ENCODE results near the gene CMTR1. TPM values are rescaled to one million over a fixed set of nuclear protein-coding genes. Genes with fewer than 3 reads are reported as not detected.

CMTR1 gene
- total RNA-seq, 1 experiment from 2014 or later = 24.5 TPM

DNA sequence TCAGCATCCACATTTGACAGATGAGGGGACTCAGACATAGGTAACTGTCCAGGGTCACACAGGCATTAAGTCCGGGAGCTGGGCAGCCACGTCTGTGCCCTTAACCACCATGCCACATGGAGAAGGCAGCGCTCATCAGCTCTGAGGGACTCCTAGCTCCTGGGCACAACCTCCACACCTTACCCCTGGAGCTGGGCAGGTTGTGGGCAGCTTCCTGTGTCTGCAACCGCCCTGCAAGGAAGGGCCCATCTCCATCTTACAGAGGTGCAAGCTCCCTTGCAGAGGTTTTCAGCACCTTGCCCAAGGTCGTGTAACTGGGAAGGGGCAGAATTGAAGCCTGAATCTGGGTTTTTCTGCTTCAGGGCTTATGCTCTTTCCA lies 58.8 kb downstream of the CMTR1 start:
- no TSS peak for BruUV-seq (replicated peaks)
- no peaks in the 10 kb centered on the region for H3K9me3 Mint-ChIP-seq (ENCODE audit: unreplicated experiment)
- H3K27me3 Mint-ChIP-seq (ENCODE audit: insufficient read depth, unreplicated experiment) = no peaks in the 10 kb centered on the region
- peaks cover 12% of the 10 kb centered on the region for H3K36me3 Mint-ChIP-seq (ENCODE audit: insufficient read depth, unreplicated experiment)
- ChIA-PET CTCF (interaction anchor here (0.5 to 2.2 kb wide), 3 partner anchors 115 to 631 kb away, joined by 3 to 8 read pairs (median 4); no protein-coding TSS in a partner anchor), POLR2A (no interaction called here)
- intact Hi-C loops (cut with micrococcal nuclease) = no loop called here
- H3K4me1 Mint-ChIP-seq (ENCODE audit: insufficient read depth, unreplicated experiment) = peaks cover 10% of the 10 kb centered on the region
- no peak overlapping the region for H3K4me3 Mint-ChIP-seq (ENCODE audit: unreplicated experiment)
- no peak for DNase-seq (ENCODE audit: unreplicated experiment)
- TF ChIP-seq, protein P1, sequence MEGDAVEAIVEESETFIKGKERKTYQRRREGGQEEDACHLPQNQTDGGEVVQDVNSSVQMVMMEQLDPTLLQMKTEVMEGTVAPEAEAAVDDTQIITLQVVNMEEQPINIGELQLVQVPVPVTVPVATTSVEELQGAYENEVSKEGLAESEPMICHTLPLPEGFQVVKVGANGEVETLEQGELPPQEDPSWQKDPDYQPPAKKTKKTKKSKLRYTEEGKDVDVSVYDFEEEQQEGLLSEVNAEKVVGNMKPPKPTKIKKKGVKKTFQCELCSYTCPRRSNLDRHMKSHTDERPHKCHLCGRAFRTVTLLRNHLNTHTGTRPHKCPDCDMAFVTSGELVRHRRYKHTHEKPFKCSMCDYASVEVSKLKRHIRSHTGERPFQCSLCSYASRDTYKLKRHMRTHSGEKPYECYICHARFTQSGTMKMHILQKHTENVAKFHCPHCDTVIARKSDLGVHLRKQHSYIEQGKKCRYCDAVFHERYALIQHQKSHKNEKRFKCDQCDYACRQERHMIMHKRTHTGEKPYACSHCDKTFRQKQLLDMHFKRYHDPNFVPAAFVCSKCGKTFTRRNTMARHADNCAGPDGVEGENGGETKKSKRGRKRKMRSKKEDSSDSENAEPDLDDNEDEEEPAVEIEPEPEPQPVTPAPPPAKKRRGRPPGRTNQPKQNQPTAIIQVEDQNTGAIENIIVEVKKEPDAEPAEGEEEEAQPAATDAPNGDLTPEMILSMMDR (IDR thresholded peaks at IDR 0.05; ENCODE audit: unreplicated experiment) = no peak
- H3K27ac Mint-ChIP-seq (ENCODE audit: low read depth, unreplicated experiment) = no peak overlapping the region

DNA sequence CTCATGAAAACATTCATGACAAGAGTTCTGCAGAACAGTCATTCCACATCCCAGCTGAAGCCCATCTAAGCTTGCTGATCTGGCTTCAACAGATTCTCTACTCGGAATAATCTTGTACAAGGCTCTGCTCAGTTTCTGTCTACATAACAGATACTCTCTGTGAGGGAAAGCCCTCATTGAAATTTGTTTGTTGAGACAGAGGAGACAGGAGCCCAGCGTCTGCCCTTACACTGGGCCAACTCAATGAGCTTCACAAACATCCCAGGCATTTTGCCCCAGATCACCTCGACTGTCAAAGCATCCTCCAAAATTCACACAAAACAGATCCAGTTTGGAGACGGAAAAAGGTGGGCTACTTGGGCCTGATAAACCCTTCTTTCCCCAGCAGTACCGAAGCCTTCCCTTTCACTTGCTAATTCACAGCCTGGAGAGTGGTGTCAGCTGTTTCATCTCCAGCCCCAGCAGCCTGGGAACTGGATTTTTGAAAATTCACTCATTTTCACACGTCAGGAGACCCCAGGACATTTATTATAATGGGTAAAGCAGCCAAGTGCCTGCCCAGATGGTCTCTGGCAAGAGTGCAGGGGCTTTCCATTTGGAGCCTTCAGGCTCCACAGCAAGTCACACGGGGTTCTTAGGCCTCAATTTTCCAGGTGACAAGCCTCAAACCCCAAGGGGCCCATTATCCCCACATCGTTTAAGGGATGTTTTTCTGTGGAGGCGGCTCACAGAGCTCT lies 59.4 kb downstream of the CMTR1 start:
- CTCF ChIA-PET = interaction anchor here (0.5 to 2.2 kb wide), 3 partner anchors 116 to 632 kb away, joined by 3 to 8 read pairs (median 4); no protein-coding TSS in a partner anchor
- Mint-ChIP-seq H3K27me3 (ENCODE audit: insufficient read depth, unreplicated experiment) (no peaks in the 10 kb centered on the region), H3K27ac (ENCODE audit: low read depth, unreplicated experiment) (no peak overlapping the region), H3K36me3 (ENCODE audit: insufficient read depth, unreplicated experiment) (peaks cover 12% of the 10 kb centered on the region), H3K9me3 (ENCODE audit: unreplicated experiment) (no peaks in the 10 kb centered on the region), H3K4me3 (ENCODE audit: unreplicated experiment) (no peak overlapping the region), H3K4me1 (ENCODE audit: insufficient read depth, unreplicated experiment) (peaks cover 10% of the 10 kb centered on the region)
- TF ChIP-seq, protein P1 (IDR thresholded peaks at IDR 0.05; ENCODE audit: unreplicated experiment) = no peak
- POLR2A ChIA-PET = no interaction called here
- BruUV-seq (replicated peaks) = no TSS peak
- intact Hi-C loops (cut with micrococcal nuclease) = no loop called here
- DNase-seq (ENCODE audit: unreplicated experiment) = no peak

DNA sequence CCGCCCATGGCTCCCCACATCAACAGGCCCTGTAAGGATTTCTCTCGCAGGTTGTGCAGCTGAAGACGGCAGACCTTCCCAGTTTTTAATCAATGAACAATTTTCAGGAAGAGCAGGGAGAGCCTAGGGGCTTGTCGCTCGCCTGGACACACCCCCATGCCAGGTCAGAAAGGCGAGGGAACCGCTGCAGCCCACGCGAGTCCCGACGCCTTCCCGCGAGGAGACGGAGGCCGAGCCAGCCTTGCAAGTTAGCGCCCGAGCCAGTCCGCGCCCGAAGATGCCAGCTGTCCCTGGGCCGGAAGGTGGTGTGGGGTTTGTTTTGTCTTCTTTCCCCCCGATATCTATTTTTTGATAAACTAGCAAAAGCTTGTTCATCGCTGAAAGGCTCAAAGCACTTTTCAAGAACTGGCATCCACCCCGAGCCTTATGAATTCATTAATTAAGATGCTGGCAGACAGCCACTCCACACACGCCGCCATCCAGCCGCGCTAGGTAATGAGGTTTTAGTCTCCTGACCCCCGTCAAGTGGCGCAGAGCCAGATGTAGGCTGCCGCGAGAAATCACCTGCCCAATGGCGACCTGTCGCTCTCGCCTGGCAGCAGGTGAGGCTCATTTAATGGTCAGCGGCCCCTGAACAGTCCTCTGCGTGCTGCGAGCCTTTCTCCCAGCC lies 60.1 kb downstream of the CMTR1 start:
- BruUV-seq (replicated peaks) = no TSS peak
- intact Hi-C loops (cut with micrococcal nuclease) = no loop called here
- TF ChIP-seq, protein P1 (IDR thresholded peaks at IDR 0.05; ENCODE audit: unreplicated experiment) = no peak
- Mint-ChIP-seq H3K4me1 (ENCODE audit: insufficient read depth, unreplicated experiment) (peaks cover 6% of the 10 kb centered on the region), H3K9me3 (ENCODE audit: unreplicated experiment) (no peaks in the 10 kb centered on the region), H3K36me3 (ENCODE audit: insufficient read depth, unreplicated experiment) (peaks cover 8% of the 10 kb centered on the region), H3K27ac (ENCODE audit: low read depth, unreplicated experiment) (no peak overlapping the region), H3K27me3 (ENCODE audit: insufficient read depth, unreplicated experiment) (no peaks in the 10 kb centered on the region), H3K4me3 (ENCODE audit: unreplicated experiment) (no peak overlapping the region)
- POLR2A ChIA-PET = no interaction called here
- no peak for DNase-seq (ENCODE audit: unreplicated experiment)
- CTCF ChIA-PET = no interaction called here

DNA sequence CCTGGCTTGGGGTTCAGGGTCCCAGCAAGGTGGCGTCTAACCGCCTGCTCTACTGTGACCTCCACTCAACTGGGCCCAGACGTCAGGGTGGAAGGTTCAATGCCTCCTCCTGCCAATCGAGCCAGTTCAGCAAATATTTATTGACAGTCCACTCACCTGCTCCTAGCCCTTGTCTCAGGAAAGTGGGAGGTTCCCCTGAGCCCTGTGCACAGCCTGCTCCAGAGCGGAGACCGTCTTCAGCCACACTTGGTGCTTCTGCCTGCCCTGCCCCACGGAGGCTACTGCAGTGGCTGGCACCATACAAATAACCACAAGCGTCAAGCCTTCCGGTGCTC lies 60.6 kb downstream of the CMTR1 start:
- CTCF ChIA-PET = no interaction called here
- peaks cover 1% of the 10 kb centered on the region for H3K4me1 Mint-ChIP-seq (ENCODE audit: insufficient read depth, unreplicated experiment)
- H3K36me3 Mint-ChIP-seq (ENCODE audit: insufficient read depth, unreplicated experiment) = peaks cover 6% of the 10 kb centered on the region
- intact Hi-C loops (cut with micrococcal nuclease) = no loop called here
- H3K27me3 Mint-ChIP-seq (ENCODE audit: insufficient read depth, unreplicated experiment) = no peaks in the 10 kb centered on the region
- TF ChIP-seq, protein P1 (IDR thresholded peaks at IDR 0.05; ENCODE audit: unreplicated experiment) = no peak
- no TSS peak for BruUV-seq (replicated peaks)
- no peak for DNase-seq (ENCODE audit: unreplicated experiment)
- H3K4me3 Mint-ChIP-seq (ENCODE audit: unreplicated experiment) = no peak overlapping the region
- no peaks in the 10 kb centered on the region for H3K9me3 Mint-ChIP-seq (ENCODE audit: unreplicated experiment)
- no peak overlapping the region for H3K27ac Mint-ChIP-seq (ENCODE audit: low read depth, unreplicated experiment)
- POLR2A ChIA-PET = no interaction called here

Measured in MCF 10A (cell line).